ENCODE measurements around the gene SRRM3. TPM values are rescaled to one million over a fixed set of nuclear protein-coding genes. Genes with fewer than 3 reads are reported as not detected.

SRRM3 gene
- polyA plus RNA-seq, 1 donor from 2014 or later, result 34.9 TPM

DNA sequence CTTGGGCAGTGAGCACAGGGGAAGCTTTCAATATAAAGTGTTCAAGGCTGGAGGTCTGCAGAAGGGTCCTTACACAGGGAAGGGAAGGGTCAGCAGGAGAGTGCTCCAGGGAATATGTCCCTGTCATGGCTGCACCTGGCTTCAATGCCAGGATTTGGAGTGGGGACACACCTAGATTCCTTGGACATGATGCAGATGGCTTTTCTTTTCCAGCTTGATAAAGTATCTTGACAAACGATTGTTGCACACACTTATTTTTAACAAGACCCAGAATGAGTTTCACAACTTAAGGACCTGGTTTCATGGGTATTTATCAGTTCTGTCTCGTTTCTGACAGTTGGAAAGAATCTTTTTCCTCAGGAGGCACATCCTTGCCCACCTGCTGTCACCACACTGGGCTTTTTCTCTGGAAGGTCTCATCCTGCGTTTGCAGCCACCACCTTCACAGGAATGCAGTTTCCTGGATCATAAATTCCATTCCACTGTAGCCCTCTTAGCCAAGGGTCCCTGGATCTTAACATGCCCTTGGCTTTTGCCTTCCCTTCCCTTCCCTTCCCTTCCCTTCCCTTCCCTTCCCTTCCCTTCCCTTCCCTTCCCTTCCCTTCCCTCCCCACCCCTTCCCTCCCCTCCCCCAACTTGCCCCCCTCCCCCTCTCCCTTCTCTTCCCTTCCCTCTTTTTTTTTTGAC lies 21.7 kb downstream of the SRRM3 start:
- H2AFZ ChIP-seq (ENCODE audit: low read depth, low read length), result no peak overlapping the region
- TF ChIP-seq EZH2 (IDR thresholded peaks at IDR 0.05; ENCODE audit: borderline replicate concordance, insufficient read depth, low read length, poor library complexity, severe bottlenecking) (no peak), RAD21 (conservative IDR thresholded peaks at IDR 0.05) (no peak)
- no peaks in the 10 kb centered on the region for H3K27me3 ChIP-seq (ENCODE audit: insufficient read depth, low read depth, low read length)
- no peaks in the 10 kb centered on the region for H3K9me2 ChIP-seq (ENCODE audit: insufficient read depth, low read length)
- no peak overlapping the region for H3K27ac ChIP-seq (ENCODE audit: low read length)
- H3K4me2 ChIP-seq (ENCODE audit: low read length), result no peak overlapping the region
- no peaks in the 10 kb centered on the region for H3K36me3 ChIP-seq (ENCODE audit: insufficient read depth, low read length)
- no peak overlapping the region for H3K4me3 ChIP-seq (ENCODE audit: low read length)
- no peaks in the 10 kb centered on the region for H4K20me1 ChIP-seq (ENCODE audit: insufficient read depth)
- no peaks in the 10 kb centered on the region for H3F3A ChIP-seq (ENCODE audit: insufficient read depth, low read length, poor library complexity, severe bottlenecking)
- no peak overlapping the region for H3K9ac ChIP-seq (ENCODE audit: low read length)
- H3K79me2 ChIP-seq (replicated peaks; ENCODE audit: insufficient read depth, low read length), result no peaks in the 10 kb centered on the region
- no peaks in the 10 kb centered on the region for H3K9me3 ChIP-seq (ENCODE audit: low read length)

DNA sequence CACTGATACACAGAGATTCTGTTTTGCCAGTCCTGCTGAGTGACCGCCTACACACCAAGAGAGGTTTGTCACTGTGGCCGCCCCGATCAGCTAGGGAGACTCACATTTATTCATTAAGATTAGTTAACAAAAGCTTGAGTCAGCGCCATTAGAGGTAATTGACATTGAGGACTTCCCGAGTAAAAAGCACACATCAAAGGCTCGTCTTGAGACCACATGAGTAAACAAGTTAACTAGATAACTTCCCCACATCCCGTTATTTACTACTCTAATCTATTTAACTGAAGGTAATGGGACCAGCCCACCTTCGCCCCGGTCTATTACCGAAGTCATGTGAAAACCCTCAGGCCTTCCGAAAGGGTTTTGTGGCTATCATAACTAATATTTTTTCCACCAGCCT lies 23.0 kb downstream of the SRRM3 start:
- H3K4me2 ChIP-seq (ENCODE audit: low read length), result no peak overlapping the region
- no peak overlapping the region for H3K4me3 ChIP-seq (ENCODE audit: low read length)
- H3K9ac ChIP-seq (ENCODE audit: low read length), result no peak overlapping the region
- no peaks in the 10 kb centered on the region for H3K79me2 ChIP-seq (replicated peaks; ENCODE audit: insufficient read depth, low read length)
- H2AFZ ChIP-seq (ENCODE audit: low read depth, low read length), result no peak overlapping the region
- H4K20me1 ChIP-seq (ENCODE audit: insufficient read depth), result no peaks in the 10 kb centered on the region
- H3K27ac ChIP-seq (ENCODE audit: low read length), result no peak overlapping the region
- no peaks in the 10 kb centered on the region for H3K9me2 ChIP-seq (ENCODE audit: insufficient read depth, low read length)
- no peaks in the 10 kb centered on the region for H3K9me3 ChIP-seq (ENCODE audit: low read length)
- H3K27me3 ChIP-seq (ENCODE audit: insufficient read depth, low read depth, low read length), result no peaks in the 10 kb centered on the region
- H3F3A ChIP-seq (ENCODE audit: insufficient read depth, low read length, poor library complexity, severe bottlenecking), result no peaks in the 10 kb centered on the region
- TF ChIP-seq MXI1 (conservative IDR thresholded peaks at IDR 0.05; ENCODE audit: poor library complexity, severe bottlenecking) (no peak), RAD21 (conservative IDR thresholded peaks at IDR 0.05) (no peak)
- TF ChIP-seq, protein P1, sequence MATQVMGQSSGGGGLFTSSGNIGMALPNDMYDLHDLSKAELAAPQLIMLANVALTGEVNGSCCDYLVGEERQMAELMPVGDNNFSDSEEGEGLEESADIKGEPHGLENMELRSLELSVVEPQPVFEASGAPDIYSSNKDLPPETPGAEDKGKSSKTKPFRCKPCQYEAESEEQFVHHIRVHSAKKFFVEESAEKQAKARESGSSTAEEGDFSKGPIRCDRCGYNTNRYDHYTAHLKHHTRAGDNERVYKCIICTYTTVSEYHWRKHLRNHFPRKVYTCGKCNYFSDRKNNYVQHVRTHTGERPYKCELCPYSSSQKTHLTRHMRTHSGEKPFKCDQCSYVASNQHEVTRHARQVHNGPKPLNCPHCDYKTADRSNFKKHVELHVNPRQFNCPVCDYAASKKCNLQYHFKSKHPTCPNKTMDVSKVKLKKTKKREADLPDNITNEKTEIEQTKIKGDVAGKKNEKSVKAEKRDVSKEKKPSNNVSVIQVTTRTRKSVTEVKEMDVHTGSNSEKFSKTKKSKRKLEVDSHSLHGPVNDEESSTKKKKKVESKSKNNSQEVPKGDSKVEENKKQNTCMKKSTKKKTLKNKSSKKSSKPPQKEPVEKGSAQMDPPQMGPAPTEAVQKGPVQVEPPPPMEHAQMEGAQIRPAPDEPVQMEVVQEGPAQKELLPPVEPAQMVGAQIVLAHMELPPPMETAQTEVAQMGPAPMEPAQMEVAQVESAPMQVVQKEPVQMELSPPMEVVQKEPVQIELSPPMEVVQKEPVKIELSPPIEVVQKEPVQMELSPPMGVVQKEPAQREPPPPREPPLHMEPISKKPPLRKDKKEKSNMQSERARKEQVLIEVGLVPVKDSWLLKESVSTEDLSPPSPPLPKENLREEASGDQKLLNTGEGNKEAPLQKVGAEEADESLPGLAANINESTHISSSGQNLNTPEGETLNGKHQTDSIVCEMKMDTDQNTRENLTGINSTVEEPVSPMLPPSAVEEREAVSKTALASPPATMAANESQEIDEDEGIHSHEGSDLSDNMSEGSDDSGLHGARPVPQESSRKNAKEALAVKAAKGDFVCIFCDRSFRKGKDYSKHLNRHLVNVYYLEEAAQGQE (IDR thresholded peaks at IDR 0.05; ENCODE audit: borderline replicate concordance), result no peak
- H3K36me3 ChIP-seq (ENCODE audit: insufficient read depth, low read length), result no peaks in the 10 kb centered on the region

GRCh38 chr7:76225379-76225778 lies 23.7 kb downstream of the SRRM3 start:
- H3K9ac ChIP-seq (ENCODE audit: low read length), result no peak overlapping the region
- no peaks in the 10 kb centered on the region for H3K9me2 ChIP-seq (ENCODE audit: insufficient read depth, low read length)
- H4K20me1 ChIP-seq (ENCODE audit: insufficient read depth), result no peaks in the 10 kb centered on the region
- H2AFZ ChIP-seq (ENCODE audit: low read depth, low read length), result no peak overlapping the region
- no peak overlapping the region for H3K27ac ChIP-seq (ENCODE audit: low read length)
- no peaks in the 10 kb centered on the region for H3K27me3 ChIP-seq (ENCODE audit: insufficient read depth, low read depth, low read length)
- H3F3A ChIP-seq (ENCODE audit: insufficient read depth, low read length, poor library complexity, severe bottlenecking), result no peaks in the 10 kb centered on the region
- no peak overlapping the region for H3K4me2 ChIP-seq (ENCODE audit: low read length)
- no peaks in the 10 kb centered on the region for H3K79me2 ChIP-seq (replicated peaks; ENCODE audit: insufficient read depth, low read length)
- H3K36me3 ChIP-seq (ENCODE audit: insufficient read depth, low read length), result no peaks in the 10 kb centered on the region
- no peaks in the 10 kb centered on the region for H3K9me3 ChIP-seq (ENCODE audit: low read length)
- TF ChIP-seq MXI1 (conservative IDR thresholded peaks at IDR 0.05; ENCODE audit: poor library complexity, severe bottlenecking), result no peak
- TF ChIP-seq, protein P1 (IDR thresholded peaks at IDR 0.05; ENCODE audit: borderline replicate concordance), result peak; percentile 54
- no peak for TF ChIP-seq EP300 (conservative IDR thresholded peaks at IDR 0.05; ENCODE audit: poor library complexity, severe bottlenecking)
- TF ChIP-seq SMC3 (conservative IDR thresholded peaks at IDR 0.05; ENCODE audit: poor library complexity), result no peak
- TF ChIP-seq CTCF (IDR thresholded peaks at IDR 0.05; ENCODE audit: poor library complexity, severe bottlenecking), result no peak
- no peak for TF ChIP-seq EZH2 (IDR thresholded peaks at IDR 0.05; ENCODE audit: borderline replicate concordance, insufficient read depth, low read length, poor library complexity, severe bottlenecking)
- no peak overlapping the region for H3K4me3 ChIP-seq (ENCODE audit: low read length)

Data from neural cell (in vitro differentiated cells).